ENCODE results near the gene SLC25A29.

DNA sequence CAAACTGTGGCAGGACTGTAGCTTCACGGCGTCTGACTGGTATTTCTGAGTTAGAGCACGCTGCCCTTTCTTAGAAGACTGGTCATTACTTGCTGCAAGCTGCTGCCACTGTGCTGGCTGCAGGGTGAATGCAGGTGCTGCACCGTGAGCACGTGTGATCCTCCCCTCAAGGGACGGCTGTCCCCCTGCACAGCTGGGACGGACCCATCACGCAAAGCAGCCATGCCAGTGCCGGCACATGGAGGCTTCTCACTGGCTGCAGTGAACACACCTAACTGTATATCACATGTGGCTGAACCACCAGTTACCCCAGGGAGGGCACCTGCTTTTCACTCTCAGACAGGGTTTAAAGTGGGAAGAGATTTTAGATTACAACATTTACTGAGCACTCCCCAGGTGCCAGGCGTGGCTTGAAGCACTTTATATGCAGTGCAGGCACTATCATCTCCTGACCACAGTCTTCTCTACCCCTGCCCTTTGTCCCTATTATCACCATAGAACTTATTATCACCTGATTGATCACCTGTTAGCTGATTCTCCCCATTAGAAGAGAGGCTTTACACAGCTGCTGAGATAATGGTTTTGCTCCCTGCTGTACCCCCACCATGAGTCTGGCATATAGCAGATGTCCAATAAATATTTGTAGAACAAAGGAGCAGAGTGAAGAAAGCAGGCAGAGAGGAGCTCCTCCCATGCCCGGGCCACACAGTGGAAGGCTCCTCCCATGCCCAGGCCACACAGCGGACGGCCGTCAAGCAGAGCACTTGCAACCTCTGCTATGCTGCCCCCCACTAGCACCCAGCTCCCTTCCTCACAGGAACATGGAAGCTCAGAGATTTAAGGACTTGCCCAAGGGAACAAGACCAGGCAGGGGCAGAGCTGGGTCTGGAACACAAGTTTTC, 42.8 kb upstream of the SLC25A29 start:
- TF ChIP-seq POLR2A (IDR thresholded peaks at IDR 0.05; ENCODE audit: low read depth, low read length), result no peak
- TF ChIP-seq, protein P1, sequence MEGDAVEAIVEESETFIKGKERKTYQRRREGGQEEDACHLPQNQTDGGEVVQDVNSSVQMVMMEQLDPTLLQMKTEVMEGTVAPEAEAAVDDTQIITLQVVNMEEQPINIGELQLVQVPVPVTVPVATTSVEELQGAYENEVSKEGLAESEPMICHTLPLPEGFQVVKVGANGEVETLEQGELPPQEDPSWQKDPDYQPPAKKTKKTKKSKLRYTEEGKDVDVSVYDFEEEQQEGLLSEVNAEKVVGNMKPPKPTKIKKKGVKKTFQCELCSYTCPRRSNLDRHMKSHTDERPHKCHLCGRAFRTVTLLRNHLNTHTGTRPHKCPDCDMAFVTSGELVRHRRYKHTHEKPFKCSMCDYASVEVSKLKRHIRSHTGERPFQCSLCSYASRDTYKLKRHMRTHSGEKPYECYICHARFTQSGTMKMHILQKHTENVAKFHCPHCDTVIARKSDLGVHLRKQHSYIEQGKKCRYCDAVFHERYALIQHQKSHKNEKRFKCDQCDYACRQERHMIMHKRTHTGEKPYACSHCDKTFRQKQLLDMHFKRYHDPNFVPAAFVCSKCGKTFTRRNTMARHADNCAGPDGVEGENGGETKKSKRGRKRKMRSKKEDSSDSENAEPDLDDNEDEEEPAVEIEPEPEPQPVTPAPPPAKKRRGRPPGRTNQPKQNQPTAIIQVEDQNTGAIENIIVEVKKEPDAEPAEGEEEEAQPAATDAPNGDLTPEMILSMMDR (conservative IDR thresholded peaks at IDR 0.05; ENCODE audit: low read depth, low read length), result no peak
- no peak for TF ChIP-seq MAZ (IDR thresholded peaks at IDR 0.05; ENCODE audit: borderline replicate concordance, low read depth, low read length)
- no peak for TF ChIP-seq RFX5 (IDR thresholded peaks at IDR 0.05; ENCODE audit: low read depth, low read length)
- no peak for TF ChIP-seq CHD1 (IDR thresholded peaks at IDR 0.05; ENCODE audit: low read depth, low read length)
- no peak for TF ChIP-seq RCOR1 (IDR thresholded peaks at IDR 0.05; ENCODE audit: insufficient replicate concordance, low read length)
- TF ChIP-seq CEBPB (IDR thresholded peaks at IDR 0.05; ENCODE audit: low read depth, low read length), result no peak
- TF ChIP-seq, protein P2, sequence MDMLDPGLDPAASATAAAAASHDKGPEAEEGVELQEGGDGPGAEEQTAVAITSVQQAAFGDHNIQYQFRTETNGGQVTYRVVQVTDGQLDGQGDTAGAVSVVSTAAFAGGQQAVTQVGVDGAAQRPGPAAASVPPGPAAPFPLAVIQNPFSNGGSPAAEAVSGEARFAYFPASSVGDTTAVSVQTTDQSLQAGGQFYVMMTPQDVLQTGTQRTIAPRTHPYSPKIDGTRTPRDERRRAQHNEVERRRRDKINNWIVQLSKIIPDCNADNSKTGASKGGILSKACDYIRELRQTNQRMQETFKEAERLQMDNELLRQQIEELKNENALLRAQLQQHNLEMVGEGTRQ (IDR thresholded peaks at IDR 0.05; ENCODE audit: low read depth, low read length), result no peak

Measured in IMR-90 (cell line).